Measurements from ENCODE around the gene STRA6. TPM values are rescaled to one million over a fixed set of nuclear protein-coding genes. Genes with fewer than 3 reads are reported as not detected.

The STRA6 gene
- polyA plus RNA-seq, 4 donors, result 25.0 to 49.2 (median 32.3) TPM

DNA sequence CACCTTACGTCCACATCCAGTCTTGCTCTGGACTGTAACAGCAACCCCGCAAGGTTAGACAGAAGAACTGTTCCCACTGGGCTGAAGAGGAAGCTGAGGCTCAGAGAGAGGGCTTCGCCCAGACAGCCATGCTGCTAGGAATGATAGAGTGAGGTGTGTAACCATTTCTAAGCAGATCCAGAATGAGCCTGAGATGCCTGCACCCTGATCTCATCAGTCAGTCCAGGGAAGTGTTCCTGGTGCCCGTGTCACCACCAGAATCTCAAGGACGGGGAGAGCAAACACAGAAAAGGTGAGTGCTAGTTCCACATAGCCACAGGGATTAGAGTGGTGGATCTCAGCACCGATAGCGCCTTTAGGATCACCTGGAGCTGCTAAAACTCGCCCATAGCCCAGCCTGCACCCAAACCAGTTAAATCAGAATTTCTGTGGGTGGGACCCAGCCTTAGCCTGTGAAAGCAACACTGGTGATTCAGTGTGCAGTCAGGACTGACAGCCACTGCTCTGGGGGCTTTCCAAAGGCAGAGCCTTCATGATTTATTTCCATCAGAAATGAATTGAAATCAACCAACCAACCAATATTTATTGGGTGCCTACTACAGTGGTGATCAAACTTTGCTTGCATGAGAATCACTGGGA is 16.8 kb downstream of the STRA6 start:
- no peak for DNase-seq (ENCODE audit: low read depth in 4 of 4, low spot score in 2 of 4)

GRCh38 chr15:74184582-74185091 is 17.9 kb downstream of the STRA6 start:
- no peak for DNase-seq (ENCODE audit: low read depth in 4 of 4, low spot score in 2 of 4)

DNA sequence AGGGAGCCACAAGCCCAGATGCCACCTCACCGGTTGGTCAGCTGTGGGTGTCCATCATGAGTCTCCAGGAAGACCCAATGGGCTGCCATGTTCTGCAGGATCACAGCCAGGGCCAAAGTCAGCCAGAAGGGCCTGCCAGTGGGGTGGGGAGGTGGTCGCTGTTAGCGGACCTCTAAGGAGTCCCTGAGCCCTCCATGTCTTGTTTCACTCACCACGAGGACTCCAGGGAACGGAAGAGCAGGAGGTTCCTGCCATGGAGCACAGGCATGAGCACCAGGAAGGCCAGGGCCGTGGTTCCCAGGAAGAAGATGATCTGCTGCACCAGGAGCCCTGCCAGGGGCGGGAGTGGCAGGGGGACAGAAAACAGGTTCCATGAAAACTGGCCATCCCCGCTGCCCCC is 20.5 kb downstream of the STRA6 start:
- DNase-seq (ENCODE audit: low read depth in 4 of 4, low spot score in 2 of 4), result no peak

DNA sequence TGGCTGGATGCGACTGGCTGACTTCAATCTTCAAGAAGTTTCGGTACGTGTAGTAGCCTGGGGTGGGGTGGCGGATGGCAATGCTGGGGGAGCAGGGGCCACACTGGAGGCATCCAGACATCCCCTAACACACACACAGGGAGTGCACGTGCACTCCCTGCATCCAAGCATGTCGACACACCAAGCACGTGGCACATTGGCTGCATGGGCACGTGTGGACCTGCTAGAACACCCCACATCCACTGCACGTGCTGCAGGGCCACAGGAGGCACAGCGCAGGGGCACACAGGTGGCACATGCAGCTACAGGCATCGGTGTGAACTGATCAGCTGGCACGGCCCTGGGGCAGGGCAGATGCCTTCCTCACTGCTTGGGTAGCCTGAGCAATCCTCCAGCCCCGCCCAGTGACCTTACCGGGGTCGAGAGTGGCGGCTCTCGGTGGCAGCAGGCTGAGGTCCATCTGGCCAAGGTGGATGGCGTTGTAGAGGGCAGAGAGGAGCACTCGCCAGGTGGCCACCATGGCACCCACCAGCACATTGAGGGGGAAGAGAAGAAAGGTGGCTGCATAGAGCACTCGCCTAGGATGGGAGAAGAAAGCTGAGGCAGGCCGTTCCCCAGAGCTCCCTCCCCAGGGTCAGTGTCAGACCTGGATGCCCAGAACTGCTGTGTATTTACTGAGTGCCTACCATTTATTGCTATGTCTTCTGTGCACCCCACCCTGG is 21.5 kb downstream of the STRA6 start:
- DNase-seq (ENCODE audit: low read depth in 4 of 4, low spot score in 2 of 4), result no peak

- no peak for DNase-seq (ENCODE audit: low read depth in 4 of 4, low spot score in 2 of 4)
Observed at GRCh38 chr15:74179983-74180880, 22.4 kb downstream of the STRA6 start.

DNA sequence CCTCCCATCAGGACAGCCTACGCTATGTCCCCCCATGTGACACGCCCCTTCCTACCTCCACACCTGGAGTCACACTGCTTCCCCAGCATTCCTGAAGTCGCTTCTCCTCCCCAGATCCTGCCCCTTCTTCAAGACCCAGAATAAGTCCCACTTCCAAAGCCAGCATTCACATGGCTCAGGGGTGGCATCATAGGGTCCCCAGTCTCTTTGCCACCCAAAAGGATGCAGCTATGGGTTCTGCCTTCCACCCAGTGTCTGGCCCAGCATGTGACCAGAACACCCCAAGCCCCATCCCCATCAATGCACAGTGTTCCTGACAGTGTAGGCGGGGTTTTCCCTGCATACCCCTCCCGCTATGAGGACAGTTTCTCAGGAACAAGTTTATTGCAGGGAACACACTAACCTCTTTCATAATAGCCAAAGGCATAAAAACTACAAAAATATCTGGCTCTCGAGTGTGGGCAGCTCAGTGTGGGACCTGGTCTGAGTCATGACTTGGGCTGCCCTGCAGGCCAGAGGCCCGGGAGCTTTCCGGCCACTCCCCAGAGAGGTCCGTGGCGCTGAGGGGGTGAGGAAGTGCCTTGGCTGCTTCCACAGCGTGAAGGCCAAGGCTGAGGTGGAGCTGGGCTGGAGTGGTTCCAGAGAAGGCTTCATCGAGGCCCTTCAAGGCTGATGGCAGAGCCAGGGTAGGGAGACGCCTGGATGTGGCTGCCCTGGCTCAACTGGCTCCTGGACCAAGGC is 23.3 kb downstream of the STRA6 start:
- DNase-seq (ENCODE audit: low read depth in 4 of 4, low spot score in 2 of 4), result no peak

- DNase-seq (ENCODE audit: low read depth in 4 of 4, low spot score in 2 of 4), result no peak
Observed at GRCh38 chr15:74178326-74179100, 24.1 kb downstream of the STRA6 start.

GRCh38 chr15:74176262-74177214 is 26.0 kb downstream of the STRA6 start:
- DNase-seq (ENCODE audit: low read depth in 4 of 4, low spot score in 2 of 4), result no peak

GRCh38 chr15:74175271-74176191 is 27.1 kb downstream of the STRA6 start:
- DNase-seq (ENCODE audit: low read depth in 4 of 4, low spot score in 2 of 4), result no peak

GRCh38 chr15:74174958-74175253 is 27.7 kb downstream of the STRA6 start:
- DNase-seq (ENCODE audit: low read depth in 4 of 4, low spot score in 2 of 4), result no peak

- DNase-seq (ENCODE audit: low read depth in 4 of 4, low spot score in 2 of 4), result peak in 2 of 4 donors; percentile 55 to 58
Observed at GRCh38 chr15:74174219-74174957, 28.2 kb downstream of the STRA6 start.

GRCh38 chr15:74173380-74174218 is 29.0 kb downstream of the STRA6 start, which contains the start of gene ISLR:
TSS of gene ISLR (plus strand) at chr15:74173710. CDS start at chr15:74174859, 1,149 bp downstream.
- DNase-seq (ENCODE audit: low read depth in 4 of 4, low spot score in 2 of 4), result peak in 2 of 4 donors; percentile 59 to 78

DNA sequence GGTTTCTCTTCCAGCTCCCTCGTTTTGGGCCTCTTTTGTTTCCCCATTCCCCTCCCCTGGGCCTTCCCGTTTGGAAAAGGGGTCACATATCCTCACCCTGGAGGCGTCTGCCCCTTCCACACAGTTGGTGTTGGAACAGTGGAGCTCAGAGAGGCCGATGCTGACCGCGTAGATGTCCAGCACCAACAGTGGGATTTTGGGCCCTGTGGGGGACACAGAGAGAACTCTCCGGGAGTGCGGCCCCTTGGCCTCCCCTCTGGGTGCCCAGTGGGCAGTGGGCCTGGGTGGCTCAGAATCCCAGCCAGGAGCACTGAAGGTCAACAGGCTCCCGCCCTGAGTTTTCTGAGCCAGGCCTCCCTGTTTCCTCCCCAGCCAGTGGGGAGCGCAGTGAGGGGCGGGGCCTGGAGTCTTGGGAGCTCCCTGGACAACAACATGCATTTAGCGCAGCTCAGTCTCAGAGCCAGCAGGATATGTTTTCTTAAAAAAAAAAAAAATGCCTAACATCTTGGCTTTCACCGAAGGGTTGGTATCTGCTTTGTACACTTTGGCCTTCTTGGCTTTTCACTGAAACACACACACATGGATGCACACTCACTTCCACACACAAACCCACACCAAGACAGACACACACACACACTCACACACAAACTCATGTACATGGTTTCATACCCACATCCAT is 29.7 kb downstream of the STRA6 start:
- peak in 1 of 4 donors; percentile 53 for DNase-seq (ENCODE audit: low read depth in 4 of 4, low spot score in 2 of 4)

DNA sequence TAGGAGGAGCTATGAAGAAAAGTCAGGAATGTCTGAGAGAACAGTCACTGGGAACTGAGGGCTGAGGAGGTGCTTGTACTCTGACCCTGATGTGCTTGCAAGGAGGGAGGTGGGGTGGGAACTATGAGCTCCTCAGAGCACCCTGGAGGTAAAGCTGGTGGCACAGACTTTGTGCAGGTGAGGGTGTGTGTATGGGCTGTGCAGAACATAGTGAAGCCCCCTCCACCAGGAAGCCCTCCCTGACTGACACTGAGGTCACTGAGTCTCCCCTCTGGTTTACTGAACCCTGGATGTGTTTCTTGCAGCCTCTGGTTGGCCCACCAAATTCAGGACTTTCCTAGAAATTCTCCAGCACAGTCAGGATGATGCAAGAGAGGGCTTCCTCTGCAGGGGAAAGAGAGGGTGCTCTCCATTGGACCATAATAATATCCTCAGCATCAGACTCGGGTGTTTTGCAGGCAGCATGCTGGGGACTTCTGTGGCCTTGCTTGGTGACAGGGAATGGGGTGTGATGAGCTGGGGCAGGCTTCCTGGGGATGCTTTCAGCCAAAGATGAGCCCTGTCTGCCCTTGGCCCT is 30.5 kb downstream of the STRA6 start:
- DNase-seq (ENCODE audit: low read depth in 4 of 4, low spot score in 2 of 4), result no peak
